NCI-H748 (cell line): ENCODE data around the gene PIK3CB.
"Not testable (repeated sequence)": the region's sequence is repeated elsewhere in the genome, so short reads cannot be mapped to it uniquely, and the experiment has no call there.

Experiments
- DNase-seq: peaks from one replicate; lab custom pipeline; 2025; ENCODE audit not compliant: unreplicated experiment; lab: John Stamatoyannopoulos, UW

PIK3CB gene

DNA sequence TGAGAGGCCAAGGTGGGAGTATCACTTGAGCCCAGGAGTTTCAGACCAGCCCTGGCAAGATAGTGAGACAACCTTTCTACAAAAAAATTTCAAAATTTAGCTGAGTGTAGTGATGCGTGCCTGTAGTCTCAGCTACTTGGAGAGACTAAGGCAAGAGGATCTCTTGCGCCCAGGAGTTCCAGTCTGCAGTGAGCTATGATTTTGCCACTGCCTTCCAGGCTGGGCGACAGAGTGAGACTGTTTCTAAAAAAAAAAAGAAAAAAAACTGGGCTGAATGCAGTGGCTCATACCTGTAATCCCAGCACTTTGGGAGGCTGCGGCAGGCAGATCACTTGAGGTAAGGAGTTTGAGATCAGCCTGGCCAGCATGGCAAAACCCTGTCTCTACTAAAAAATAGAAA, 14.0 kb upstream of the PIK3CB start:
- DNase-seq, result no peak

- not testable (repeated sequence) for DNase-seq
Measured at GRCh38 chr3:138846824-138847223, 12.1 kb upstream of the PIK3CB start.

- no peak for DNase-seq
Measured at GRCh38 chr3:138846262-138846791, 11.6 kb upstream of the PIK3CB start.

DNA sequence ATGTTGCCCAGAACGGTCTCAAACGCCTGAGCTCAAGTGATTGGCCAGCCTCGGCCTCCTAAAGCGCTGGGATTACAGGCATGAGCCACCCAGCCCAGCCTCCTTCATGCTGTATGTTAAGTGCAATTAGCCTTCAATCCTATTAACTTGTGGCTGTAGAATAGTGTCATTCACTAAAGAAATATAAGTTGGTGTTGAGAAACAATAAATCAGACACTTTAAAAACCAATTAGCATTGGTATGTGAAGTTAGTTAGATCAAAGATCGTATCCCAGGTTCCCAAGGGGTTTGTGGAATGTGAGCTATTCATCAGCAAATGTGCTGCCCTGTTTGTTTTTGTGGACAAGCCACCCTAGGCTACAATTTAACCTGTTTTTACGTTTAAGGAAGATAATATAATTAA, 11.0 kb upstream of the PIK3CB start:
- DNase-seq, result no peak

GRCh38 chr3:138845181-138845601, 10.5 kb upstream of the PIK3CB start:
- DNase-seq, result no peak

DNA sequence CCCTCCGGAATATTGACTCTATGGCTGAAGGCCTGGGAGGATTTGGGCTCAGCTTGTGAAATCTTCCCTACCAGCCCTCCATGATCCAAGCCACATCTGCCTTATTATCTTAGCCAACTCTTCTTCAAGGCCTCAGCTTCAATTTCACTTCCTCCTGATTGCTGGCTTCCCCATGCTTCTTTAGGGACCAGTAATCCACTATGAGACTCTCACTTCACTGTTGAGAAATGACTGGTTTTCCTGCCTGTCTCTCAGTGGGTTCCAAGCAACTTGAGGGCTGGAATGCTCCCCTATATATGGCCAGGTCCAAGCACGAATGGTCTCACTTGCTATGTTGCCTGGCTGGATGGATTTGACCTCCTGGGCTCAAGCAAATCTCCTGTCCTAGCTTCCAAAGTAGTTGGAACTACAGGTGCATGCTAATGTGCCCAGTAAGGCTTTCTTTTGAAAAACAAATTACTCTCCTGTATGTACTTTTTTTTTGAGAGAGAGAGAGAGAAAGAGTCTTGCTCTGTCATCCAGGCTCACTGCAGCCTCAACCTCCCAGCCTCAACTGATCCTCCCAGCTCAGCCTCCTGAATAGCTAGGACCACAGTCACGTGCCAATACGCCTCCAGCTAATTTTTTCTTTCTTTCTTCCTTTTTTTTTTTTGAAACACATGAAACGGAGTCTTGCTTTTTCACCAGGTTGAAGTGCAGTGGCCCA, 7.9 kb upstream of the PIK3CB start:
- no peak for DNase-seq

GRCh38 chr3:138838385-138838784, 3.7 kb upstream of the PIK3CB start:
- DNase-seq, result not testable (repeated sequence)

GRCh38 chr3:138835846-138836245, 1.1 kb upstream of the PIK3CB start:
- not testable (repeated sequence) for DNase-seq

DNA sequence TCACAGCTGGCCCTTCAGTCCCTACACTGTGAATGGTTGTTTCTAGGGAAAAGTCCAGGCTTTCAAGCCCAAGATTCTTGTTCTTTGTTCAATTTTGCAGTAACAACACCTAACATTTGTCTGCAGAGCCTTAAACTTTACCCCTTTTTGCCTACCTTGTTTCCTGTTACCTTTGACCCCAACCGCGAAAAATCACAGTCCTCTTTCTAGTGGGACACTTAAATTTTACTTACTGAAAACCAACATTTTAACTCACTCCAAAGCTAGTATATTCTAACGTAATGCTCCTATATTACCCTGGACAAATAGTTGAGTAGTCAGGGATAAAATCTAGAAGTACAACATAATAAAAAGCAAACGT, 649 bp upstream of the PIK3CB start:
- no peak for DNase-seq

GRCh38 chr3:138833899-138834595, 681 bp downstream of the PIK3CB start:
- peak; percentile 59 for DNase-seq

- not testable (repeated sequence) for DNase-seq
Measured at GRCh38 chr3:138832473-138833057, 2.2 kb downstream of the PIK3CB start.

DNA sequence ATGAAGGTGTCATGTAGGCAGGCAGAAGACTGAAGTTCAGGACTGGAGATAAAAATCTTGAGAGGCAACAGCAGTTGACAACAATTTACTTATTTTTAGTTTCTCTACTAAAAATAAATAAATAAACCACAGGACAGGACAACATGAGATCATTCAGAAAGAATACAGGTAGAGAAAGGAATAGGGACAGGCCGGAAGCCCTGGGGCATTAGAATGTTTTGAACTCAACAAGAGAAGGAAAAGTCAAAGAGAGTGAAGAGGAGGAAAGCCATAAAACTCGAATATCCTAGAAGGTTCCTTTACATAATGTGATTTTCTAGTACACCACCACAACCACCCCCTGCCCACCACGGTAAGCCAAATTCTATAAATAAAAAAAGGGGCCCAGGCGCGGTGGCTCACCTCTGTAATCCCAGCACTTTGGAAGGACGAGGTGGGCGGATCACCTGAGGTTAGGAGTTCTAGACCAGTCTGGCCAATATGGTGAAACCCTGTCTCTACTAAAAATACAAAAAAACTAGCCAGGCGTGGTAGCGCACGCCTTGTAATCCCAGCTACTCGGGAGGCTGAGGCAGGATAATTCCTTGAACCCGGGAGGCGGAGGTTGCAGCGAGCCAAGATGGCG, 4.7 kb downstream of the PIK3CB start:
- DNase-seq, result no peak

- DNase-seq, result no peak
Measured at GRCh38 chr3:138829097-138829496, 5.6 kb downstream of the PIK3CB start.

DNA sequence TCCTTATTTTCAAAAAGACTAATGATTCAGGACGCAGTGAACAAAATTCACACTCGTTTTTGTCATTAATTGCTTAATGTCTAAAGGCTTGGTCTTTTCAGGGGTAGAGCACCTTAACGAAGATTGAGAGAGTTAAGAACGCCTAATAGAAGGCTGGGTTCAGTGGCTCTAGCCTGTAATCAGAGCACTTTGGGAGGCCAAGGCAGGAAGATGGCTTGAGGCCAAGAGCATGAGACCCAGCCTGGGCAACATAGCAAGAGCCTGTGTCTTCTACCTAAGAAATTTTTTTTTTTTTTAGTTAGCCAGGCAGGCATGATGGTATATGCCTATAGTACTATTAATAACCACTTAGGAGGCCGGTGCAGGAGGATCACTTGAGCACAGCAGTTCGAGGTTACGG, 7.5 kb downstream of the PIK3CB start:
- no peak for DNase-seq

GRCh38 chr3:138825336-138825735, 9.4 kb downstream of the PIK3CB start:
- DNase-seq, result no peak

DNA sequence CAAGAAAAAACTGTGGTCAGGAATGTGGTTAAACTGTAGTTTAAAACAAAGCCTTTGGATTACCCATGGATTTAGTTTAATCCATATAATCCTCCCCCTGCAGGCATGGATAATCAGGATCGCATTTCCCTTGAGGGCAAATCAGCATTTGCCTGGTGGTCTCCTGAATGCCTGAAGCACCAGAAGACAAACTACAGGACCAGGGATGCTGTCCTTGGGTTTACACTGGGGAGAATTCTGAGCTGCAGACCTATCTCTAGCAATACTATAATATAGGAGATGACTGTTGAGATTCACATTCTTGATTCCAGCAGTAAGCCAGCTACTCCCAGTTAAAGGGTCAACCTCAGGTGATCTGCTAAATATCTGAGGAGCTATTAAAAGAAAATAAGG, 10.6 kb downstream of the PIK3CB start:
- DNase-seq, result no peak

DNA sequence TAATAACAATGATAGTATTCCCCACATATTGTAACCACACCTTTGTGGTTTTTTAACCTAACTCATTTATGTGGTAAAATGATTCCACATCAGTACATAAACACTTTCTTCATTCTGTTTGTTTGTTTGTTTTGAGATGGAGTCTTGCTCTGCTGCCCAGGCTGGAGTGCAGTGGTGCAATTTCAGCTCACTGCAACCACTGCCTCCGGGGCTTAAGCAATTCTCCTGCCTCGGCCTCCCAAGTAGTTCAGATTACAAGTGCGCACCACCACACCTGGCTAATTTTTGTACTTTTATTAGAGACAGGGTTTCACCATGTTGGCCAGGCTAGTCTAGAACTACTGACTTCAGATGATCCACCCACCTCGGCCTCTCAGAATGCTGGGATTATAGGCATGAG, 14.3 kb downstream of the PIK3CB start:
- DNase-seq, result not testable (repeated sequence)

- DNase-seq, result no peak
Measured at GRCh38 chr3:138818185-138818860, 16.4 kb downstream of the PIK3CB start.

GRCh38 chr3:138817695-138818094, 17.0 kb downstream of the PIK3CB start:
- DNase-seq, result no peak

GRCh38 chr3:138812806-138813205, 21.9 kb downstream of the PIK3CB start:
- no peak for DNase-seq
